ENCODE results near the gene ZNF442.
"Not testable (repeated sequence)": the region's sequence is repeated elsewhere in the genome, so short reads cannot be mapped to it uniquely, and the experiment has no call there.

Gene ZNF442

DNA sequence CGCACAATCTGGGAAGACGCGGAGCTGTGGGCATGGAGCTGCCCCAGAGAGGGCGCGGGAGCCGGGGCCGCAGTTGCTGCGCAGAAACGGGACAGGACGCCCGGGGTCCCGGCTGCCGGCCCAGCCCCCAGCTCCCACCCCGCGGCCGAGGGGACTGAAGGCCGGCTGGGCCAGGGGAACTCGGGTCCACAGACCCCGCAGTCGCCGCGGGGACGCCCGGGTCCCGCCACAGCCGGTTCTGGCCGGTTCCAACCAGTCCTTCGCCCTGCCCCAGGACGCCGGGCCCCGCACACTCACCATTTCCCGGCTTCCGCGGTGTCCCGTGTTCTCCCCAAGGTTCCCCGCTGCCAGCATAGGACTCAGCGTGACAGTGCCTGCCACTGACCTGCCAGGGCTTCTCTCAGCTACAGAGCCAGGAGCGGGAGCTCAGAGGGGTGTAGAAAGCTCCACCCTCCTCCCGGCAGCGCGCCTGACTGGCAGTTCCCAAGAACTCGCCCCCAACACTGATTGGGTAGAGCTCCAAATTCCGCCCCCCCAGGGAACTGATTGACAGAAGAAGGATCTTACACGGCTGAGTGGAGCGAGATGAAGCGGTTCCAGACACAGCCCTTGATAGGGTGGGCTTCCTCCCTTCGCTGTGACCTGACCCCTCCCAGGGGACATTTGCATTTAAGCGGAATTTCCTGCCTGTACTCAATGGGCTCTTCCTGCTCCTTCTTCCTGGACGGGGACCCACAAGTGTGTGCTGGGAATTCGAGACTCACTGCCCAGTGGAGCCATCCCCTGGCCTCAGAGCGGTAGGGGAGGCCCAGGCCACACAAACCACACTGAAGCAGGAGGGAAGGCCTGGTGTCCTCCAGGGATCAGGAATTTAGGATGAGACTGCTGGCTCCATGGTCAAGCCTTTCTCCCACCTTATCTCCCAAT, at the start of gene ZNF442:
TSS of gene ZNF442 (minus strand) at position 448 of the 927 bp plus-strand sequence. CDS start 2,052 bp downstream, outside the sequence.
- DNase-seq = peak; percentile 90

DNA sequence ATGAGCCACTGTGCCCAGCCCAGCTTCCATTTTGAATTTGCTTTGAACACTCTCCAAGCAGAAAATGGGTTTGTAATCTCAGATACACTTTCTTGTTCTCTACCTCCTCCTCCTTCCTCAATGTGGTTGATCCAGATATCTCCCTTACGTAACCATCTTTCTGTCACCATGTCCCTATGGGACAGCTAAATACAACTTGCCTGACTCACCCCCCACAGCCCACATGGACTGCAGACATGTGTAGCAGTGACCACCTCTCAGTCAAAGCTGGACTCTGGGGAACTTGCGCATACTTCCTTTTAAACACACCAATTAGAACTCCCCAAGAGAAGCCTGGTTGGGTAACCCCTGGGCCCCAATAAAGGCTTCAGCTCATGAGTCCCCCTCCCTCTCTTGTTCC, 46.4 kb upstream of the ZNF442 start:
- DNase-seq = no peak

GRCh38 chr19:12400633-12401502, 35.4 kb upstream of the ZNF442 start, which contains the start of gene ZNF799:
Gene ZNF799, minus strand, starts transcription at chr19:12401271. Its CDS starts 201 bp downstream, at chr19:12401070.
- peak; percentile 92 for DNase-seq

GRCh38 chr19:12399901-12400632, 34.6 kb upstream of the ZNF442 start:
- DNase-seq = peak; percentile 71

- not testable (repeated sequence) for DNase-seq
These were observed 25.7 kb upstream of the ZNF442 start for GRCh38 chr19:12391148-12391547.

DNA sequence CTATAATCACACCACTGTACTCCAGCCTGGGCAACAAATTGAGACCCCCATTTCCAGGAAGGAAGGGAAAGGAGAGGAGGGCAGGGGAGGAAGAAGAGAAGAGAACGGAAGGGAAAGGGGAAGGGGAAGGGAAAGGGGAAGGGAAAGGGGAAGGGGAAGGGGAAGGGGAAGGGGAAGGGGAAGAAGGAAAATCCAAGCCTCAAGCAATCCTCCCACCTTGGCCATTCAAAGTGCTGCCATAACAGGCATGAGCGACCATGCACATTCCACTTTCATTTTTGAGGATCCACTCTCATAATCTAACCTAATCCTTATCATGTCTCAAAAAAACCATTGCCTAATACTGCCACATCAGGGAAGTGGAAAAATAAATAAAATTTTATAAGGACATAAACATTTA, 20.9 kb upstream of the ZNF442 start:
- DNase-seq = not testable (repeated sequence)

- no peak for DNase-seq
These were observed 14.9 kb upstream of the ZNF442 start for GRCh38 chr19:12380444-12380737.

GRCh38 chr19:12379732-12380443, 14.4 kb upstream of the ZNF442 start:
- DNase-seq = no peak

DNA sequence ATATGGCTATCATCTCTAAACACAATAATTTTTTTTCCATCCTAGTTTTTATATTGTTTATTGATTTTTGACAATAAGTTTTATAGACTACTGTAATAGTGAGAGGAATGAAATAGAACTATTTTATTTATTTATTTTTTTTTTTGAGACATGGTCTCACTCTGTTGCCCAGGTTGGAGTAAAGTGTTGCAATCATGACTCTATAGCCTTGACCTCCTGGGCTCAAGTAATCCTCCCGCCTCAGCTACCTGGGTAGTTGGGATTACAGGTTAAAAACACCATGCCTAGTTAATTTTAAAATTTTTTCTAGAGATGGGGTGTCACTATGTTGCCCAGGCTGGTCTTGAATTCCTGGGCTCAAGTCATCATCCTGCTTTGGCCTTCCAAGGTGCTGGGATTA, 8.5 kb upstream of the ZNF442 start:
- no peak for DNase-seq

GRCh38 chr19:12364391-12365235, 870 bp downstream of the ZNF442 start:
- no peak for DNase-seq

DNA sequence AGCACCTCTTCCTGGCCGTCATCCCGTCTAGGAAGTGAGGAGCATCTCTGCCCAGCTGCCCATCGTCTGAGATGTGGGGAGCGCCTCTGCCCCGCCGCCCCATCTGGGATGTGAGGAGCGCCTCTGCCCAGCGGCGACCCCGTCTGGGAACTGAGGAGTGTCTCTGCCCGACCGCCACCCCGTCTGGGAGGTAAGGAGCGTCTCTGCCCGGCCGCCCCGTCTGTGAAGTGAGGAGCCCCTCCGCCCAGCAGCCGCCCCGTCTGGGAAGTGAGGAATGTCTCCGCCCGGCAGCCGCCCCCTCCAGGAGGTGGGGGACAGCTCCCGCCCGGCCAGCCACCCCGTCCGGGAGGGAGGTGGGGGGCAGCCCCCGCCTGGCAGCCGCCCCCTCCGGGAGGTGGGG, 3.2 kb downstream of the ZNF442 start:
- not testable (repeated sequence) for DNase-seq

DNA sequence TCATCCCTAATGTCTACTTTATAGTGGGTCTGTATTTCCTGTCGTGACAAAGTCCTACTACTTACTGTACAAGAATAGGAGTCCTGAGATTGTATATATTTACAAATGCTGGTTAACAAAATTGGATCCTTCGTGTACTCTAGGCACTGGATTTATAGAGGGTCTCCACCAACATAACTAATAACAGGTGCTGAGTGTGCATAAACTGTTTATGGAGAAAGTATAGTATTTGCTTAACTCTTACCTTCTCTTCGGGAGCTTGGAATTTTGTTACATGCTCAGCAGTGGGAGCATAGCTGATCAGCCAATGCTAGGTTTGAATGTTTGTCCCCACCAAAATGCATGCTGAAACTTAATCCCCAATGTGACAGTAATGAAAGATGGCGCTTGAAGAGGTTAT, 12.1 kb downstream of the ZNF442 start:
- DNase-seq = no peak

- no peak for DNase-seq
These were observed 14.6 kb downstream of the ZNF442 start for GRCh38 chr19:12350890-12351197.

DNA sequence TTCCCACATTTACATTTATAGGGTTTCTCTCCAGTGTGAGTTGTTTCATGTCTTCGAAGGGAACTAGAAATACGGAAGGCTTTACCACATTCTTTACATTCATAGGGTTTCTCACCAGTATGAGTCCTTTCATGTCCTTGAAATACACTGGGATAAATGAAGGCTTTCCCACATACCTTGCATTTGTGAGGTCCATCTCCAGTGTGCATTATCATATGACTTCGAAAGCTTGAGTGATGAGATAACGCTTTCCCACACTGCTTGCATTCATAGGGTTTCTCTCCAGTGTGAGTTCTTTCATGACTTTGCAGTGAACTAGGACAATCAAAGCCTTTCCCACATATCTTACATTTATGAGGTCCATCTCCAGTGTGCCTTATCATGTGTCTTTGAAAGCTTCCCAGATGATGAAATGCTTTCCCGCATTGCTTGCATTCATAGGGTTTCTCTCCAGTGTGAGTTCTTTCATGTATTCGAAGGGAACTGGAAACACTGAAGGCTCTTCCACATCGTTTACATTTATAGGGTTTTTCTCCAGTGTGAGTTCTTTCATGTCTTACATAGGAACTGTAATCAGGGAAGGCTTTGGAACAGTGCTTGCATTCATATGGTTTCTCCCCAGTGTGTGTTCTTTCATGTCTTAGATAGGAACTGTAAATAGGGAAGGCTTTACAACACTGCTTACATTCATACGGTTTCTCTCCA, 15.1 kb downstream of the ZNF442 start:
- DNase-seq = no peak

- DNase-seq = no peak
These were observed 18.6 kb downstream of the ZNF442 start for GRCh38 chr19:12346896-12347295.

GRCh38 chr19:12345197-12345596, 20.3 kb downstream of the ZNF442 start:
- no peak for DNase-seq

GRCh38 chr19:12333162-12334159, 32.0 kb downstream of the ZNF442 start, which contains the start of gene ZNF563:
Gene ZNF563, minus strand, starts transcription at chr19:12333633. Its CDS starts 151 bp downstream, at chr19:12333482.
- peak; percentile 99 for DNase-seq

DNA sequence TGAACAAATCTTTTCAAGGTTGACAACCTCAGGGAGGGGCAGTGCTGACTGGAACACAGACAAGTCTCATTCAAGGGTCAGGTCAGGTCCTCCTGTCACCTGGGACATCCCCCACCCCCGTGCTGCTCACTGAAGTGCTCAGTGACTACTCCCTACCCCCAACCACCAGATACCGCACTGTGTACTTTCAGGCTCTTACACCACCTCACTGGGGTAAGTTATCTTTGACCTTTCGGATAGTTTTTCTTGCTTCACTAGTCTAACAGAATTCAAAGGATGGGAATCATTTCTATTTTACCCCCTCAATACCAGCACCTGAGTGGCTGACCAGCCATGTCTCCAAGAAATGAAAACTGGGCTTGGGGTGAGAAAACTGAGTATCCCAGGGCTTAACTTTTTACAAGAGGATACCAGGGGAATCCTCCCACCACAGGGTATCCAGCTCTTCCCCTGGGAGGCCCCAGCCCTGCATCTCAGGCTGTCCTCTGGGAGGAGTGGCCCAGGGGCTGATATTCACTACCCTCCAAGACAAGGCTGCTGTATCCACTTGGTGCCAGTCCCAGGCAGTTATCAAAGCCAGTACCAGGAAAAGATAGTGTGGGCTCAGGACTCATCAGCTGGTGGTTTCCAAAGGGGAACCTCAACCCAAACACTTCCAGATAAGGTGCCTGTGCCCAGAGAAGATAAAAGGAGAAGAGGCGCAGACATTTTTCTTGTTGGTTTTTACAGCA, 34.1 kb downstream of the ZNF442 start:
- DNase-seq = peak; percentile 79

- no peak for DNase-seq
These were observed 35.1 kb downstream of the ZNF442 start for GRCh38 chr19:12330340-12330739.
